GM21360 (cell line): Measurements from ENCODE around the gene SIGLEC7.

ENCODE experiments used
- ATAC-seq: cut with Tn5 transposase; IDR thresholded peaks from one replicate; pipeline ENCODE4 v1.9.1; 2021; ENCODE audit warnings: mild to moderate bottlenecking, moderate library complexity; ENCODE audit not compliant: unreplicated experiment

The SIGLEC7 gene

GRCh38 chr19:51142119-51142518 is at the start of gene SIGLEC7:
Gene SIGLEC7 (plus strand): TSS chr19:51142301. CDS start chr19:51142370, 69 bp downstream.
- no peak for ATAC-seq

GRCh38 chr19:51093101-51093500 is 49.0 kb upstream of the SIGLEC7 start:
- no peak for ATAC-seq

- no peak for ATAC-seq
Observed at GRCh38 chr19:51093510-51094345, 48.4 kb upstream of the SIGLEC7 start.

GRCh38 chr19:51094696-51095279 is 47.3 kb upstream of the SIGLEC7 start:
- ATAC-seq, result no peak

GRCh38 chr19:51096473-51097165 is 45.5 kb upstream of the SIGLEC7 start:
- no peak for ATAC-seq

- no peak for ATAC-seq
Observed at GRCh38 chr19:51097166-51097738, 44.8 kb upstream of the SIGLEC7 start.

GRCh38 chr19:51097796-51098195 is 44.3 kb upstream of the SIGLEC7 start:
- ATAC-seq, result no peak

GRCh38 chr19:51098365-51099046 is 43.6 kb upstream of the SIGLEC7 start:
- ATAC-seq, result no peak

GRCh38 chr19:51099047-51099382 is 43.1 kb upstream of the SIGLEC7 start:
- no peak for ATAC-seq

GRCh38 chr19:51100601-51101000 is 41.5 kb upstream of the SIGLEC7 start:
- no peak for ATAC-seq

GRCh38 chr19:51101171-51101865 is 40.8 kb upstream of the SIGLEC7 start:
- ATAC-seq, result no peak

GRCh38 chr19:51102991-51103390 is 39.1 kb upstream of the SIGLEC7 start:
- no peak for ATAC-seq

GRCh38 chr19:51103926-51104341 is 38.2 kb upstream of the SIGLEC7 start:
- ATAC-seq, result no peak

GRCh38 chr19:51107406-51108065 is 34.6 kb upstream of the SIGLEC7 start:
- peak; percentile 3 for ATAC-seq

- ATAC-seq, result peak; percentile 92
Observed at GRCh38 chr19:51108066-51108804, 33.9 kb upstream of the SIGLEC7 start, which contains the start of gene CTU1. Gene CTU1 (minus strand): TSS chr19:51108409. CDS start chr19:51104569, 3,840 bp downstream.

- ATAC-seq, result peak; percentile 24
Observed at GRCh38 chr19:51108805-51109146, 33.3 kb upstream of the SIGLEC7 start.

GRCh38 chr19:51110666-51110971 is 31.5 kb upstream of the SIGLEC7 start:
- no peak for ATAC-seq

GRCh38 chr19:51111606-51112005 is 30.5 kb upstream of the SIGLEC7 start:
- ATAC-seq, result no peak

GRCh38 chr19:51114087-51114729 is 27.9 kb upstream of the SIGLEC7 start:
- ATAC-seq, result no peak
